ENCODE results near the gene AKNA. TPM values are rescaled to one million over a fixed set of nuclear protein-coding genes. Genes with fewer than 3 reads are reported as not detected.

AKNA gene
- total and polyA plus RNA-seq, 2 of the 8 experiments (the other 6 are each of a cell fraction or from before 2014, with no cell fraction given): 21.0 to 27.4 TPM

DNA sequence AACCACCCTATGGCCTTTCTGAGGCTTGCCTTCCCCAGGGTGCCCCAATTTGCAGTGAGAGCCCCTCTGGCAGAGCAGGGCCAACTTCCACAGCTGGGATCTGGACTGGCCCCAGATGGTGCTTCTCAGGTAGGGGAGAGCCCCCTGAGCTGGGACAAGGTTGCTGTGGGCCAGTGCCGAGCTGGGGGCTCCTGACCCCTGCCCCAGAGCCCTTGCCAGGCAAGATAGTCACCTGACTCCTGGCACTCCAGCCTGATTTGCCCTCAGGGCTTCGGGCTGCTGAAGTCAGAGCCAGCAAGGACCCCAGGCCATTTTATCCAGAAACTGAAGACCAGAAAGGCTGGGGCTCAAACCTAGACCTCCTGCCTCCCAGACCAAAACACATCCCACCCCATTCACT, 33.4 kb upstream of the AKNA start:
- H3K9me3 ChIP-seq (ENCODE audit: insufficient read depth in 2 of 2, low read depth in 1 of 2, low read length in 1 of 2): no peaks in the 10 kb centered on the region

More for the DNA sequence above, 33.4 kb upstream of the AKNA start:
- Histone ChIP-seq H3K4me1 (replicated peaks in 1 of 4; ENCODE audit: control insufficient read depth in 3 of 4, insufficient read depth in 4 of 4, low read length in 3 of 4) (peaks cover 0 to 8% (median 4%) of the 10 kb centered on the region in 4 experiments; a peak in 3 of 7 replicates), H4K8ac (ENCODE audit: extremely low read depth, insufficient read depth, low read length) (0 out of 2 replicates have a peak overlapping the region, but pooled peaks have one; percentile 22), H4K91ac (replicated peaks; ENCODE audit: insufficient read length, low read length) (no peak overlapping the region), H2BK120ac (replicated peaks; ENCODE audit: low read depth, low read length) (no peak overlapping the region), H2AK5ac (ENCODE audit: low read depth, low read length) (no peak overlapping the region), H2AFZ (ENCODE audit: low read length) (no peak overlapping the region), H3K27ac (ENCODE audit: low read depth, low read length) (no peak overlapping the region), H3K9ac (replicated peaks in 1 of 4; ENCODE audit: extremely low read depth in 1 of 4, low read depth in 3 of 4, low read length in 3 of 4) (no peak overlapping the region), H3K23me2 (ENCODE audit: low read depth, low read length) (no peaks in the 10 kb centered on the region), H3K79me2 (ENCODE audit: control insufficient read depth in 1 of 2, insufficient read depth in 2 of 2, low read length in 2 of 2) (no peaks in the 10 kb centered on the region), H2BK5ac (ENCODE audit: low read depth, low read length) (no peak overlapping the region), H2BK12ac (ENCODE audit: low read depth, low read length) (no peak overlapping the region), H3K4me2 (ENCODE audit: insufficient read depth in 1 of 2, low read depth in 2 of 2, low read length in 2 of 2) (no peak overlapping the region), H3K4ac (replicated peaks; ENCODE audit: insufficient read length, low read depth, low read length) (no peak overlapping the region), H3K36me3 (ENCODE audit: control insufficient read depth in 2 of 4, insufficient read depth in 4 of 4, low read length in 3 of 4) (no peaks in the 10 kb centered on the region; a peak in 1 of 8 replicates), H2BK15ac (ENCODE audit: low read length) (no peak overlapping the region), H3K79me1 (ENCODE audit: low read depth, low read length) (no peaks in the 10 kb centered on the region), H3K23ac (ENCODE audit: insufficient read length) (no peak overlapping the region), H3K56ac (replicated peaks; ENCODE audit: insufficient read length, low read depth, low read length) (no peak overlapping the region), H2BK20ac (ENCODE audit: low read length) (no peak overlapping the region), H4K5ac (ENCODE audit: insufficient read length, low read depth, low read length) (no peak overlapping the region), H3K14ac (ENCODE audit: insufficient read length) (no peak overlapping the region), H3K27me3 (replicated peaks in 1 of 4; ENCODE audit: control insufficient read depth in 3 of 4, extremely low read depth in 1 of 4, insufficient read depth in 3 of 4, low read length in 3 of 4) (no peaks in the 10 kb centered on the region), H3K4me3 (ENCODE audit: extremely low read depth in 1 of 4, insufficient read depth in 2 of 4, low read depth in 3 of 4, low read length in 4 of 4) (no peak overlapping the region), H4K20me1 (replicated peaks in 1 of 2; ENCODE audit: control insufficient read depth in 1 of 2, insufficient read depth in 2 of 2, low read length in 2 of 2) (no peaks in the 10 kb centered on the region), H3K18ac (ENCODE audit: extremely low read depth, low read length) (no peak overlapping the region)
- CTCF ChIA-PET (ENCODE audit: partially characterized antibody): interaction anchor here (0.9 to 22.5 kb wide), 11 partner anchors 10 to 317 kb away, joined by 3 to 271 read pairs (median 3); no protein-coding TSS in a partner anchor
- FAIRE-seq: no peak
- no peak for DNase-seq (ENCODE audit: low read depth in 1 of 2, low spot score in 2 of 2)
- POLR2A ChIA-PET (ENCODE audit: partially characterized antibody): interaction anchor here (1.7 kb wide), 1 partner anchor 18 kb away, joined by 6 read pairs; no protein-coding TSS in a partner anchor
- WGBS, 2 experiments (ENCODE audit: extremely low coverage in 1 of 2, insufficient coverage in 1 of 2, insufficient read length in 1 of 2, insufficient replicate concordance in 2 of 2, low coverage in 1 of 2, low lambda C conversion rate in 2 of 2, missing lambda C conversion rate in 1 of 2): 78% methylated on average over 2 of the region's 2 CpGs; no CpG with 5 or more reads in 1 of the 2 experiments
- TF ChIP-seq, protein P1, sequence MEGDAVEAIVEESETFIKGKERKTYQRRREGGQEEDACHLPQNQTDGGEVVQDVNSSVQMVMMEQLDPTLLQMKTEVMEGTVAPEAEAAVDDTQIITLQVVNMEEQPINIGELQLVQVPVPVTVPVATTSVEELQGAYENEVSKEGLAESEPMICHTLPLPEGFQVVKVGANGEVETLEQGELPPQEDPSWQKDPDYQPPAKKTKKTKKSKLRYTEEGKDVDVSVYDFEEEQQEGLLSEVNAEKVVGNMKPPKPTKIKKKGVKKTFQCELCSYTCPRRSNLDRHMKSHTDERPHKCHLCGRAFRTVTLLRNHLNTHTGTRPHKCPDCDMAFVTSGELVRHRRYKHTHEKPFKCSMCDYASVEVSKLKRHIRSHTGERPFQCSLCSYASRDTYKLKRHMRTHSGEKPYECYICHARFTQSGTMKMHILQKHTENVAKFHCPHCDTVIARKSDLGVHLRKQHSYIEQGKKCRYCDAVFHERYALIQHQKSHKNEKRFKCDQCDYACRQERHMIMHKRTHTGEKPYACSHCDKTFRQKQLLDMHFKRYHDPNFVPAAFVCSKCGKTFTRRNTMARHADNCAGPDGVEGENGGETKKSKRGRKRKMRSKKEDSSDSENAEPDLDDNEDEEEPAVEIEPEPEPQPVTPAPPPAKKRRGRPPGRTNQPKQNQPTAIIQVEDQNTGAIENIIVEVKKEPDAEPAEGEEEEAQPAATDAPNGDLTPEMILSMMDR (IDR thresholded peaks at IDR 0.05; ENCODE audit: control extremely low read depth in 1 of 3, insufficient read depth in 1 of 3, low read depth in 1 of 3, low read length in 3 of 3): no peak
- TF ChIP-seq BACH1 (IDR thresholded peaks at IDR 0.05; ENCODE audit: low read length) (no peak), TEAD4 (IDR thresholded peaks at IDR 0.05; ENCODE audit: low read depth, low read length) (no peak), RAD21 (IDR thresholded peaks at IDR 0.05 in 1 of 2, conservative IDR thresholded peaks at IDR 0.05 in 1 of 2; ENCODE audit: low read depth in 2 of 2, low read length in 2 of 2) (no peak), SIX5 (IDR thresholded peaks at IDR 0.05; ENCODE audit: low read depth, low read length) (no peak)
